UCSD-AML1 (cell line): ENCODE measurements around the gene B4GALT2.

Experiments used
- DNase-seq: peaks from one replicate; lab custom pipeline; 2025; ENCODE audit not compliant: unreplicated experiment; lab: John Stamatoyannopoulos, UW

The B4GALT2 gene

GRCh38 chr1:43946236-43947060 lies 32.6 kb upstream of the B4GALT2 start, which contains the start of gene IPO13:
TSS of gene IPO13 (plus strand) at chr1:43946950. CDS start at chr1:43947601, 651 bp downstream.
- peak; percentile 97 for DNase-seq

DNA sequence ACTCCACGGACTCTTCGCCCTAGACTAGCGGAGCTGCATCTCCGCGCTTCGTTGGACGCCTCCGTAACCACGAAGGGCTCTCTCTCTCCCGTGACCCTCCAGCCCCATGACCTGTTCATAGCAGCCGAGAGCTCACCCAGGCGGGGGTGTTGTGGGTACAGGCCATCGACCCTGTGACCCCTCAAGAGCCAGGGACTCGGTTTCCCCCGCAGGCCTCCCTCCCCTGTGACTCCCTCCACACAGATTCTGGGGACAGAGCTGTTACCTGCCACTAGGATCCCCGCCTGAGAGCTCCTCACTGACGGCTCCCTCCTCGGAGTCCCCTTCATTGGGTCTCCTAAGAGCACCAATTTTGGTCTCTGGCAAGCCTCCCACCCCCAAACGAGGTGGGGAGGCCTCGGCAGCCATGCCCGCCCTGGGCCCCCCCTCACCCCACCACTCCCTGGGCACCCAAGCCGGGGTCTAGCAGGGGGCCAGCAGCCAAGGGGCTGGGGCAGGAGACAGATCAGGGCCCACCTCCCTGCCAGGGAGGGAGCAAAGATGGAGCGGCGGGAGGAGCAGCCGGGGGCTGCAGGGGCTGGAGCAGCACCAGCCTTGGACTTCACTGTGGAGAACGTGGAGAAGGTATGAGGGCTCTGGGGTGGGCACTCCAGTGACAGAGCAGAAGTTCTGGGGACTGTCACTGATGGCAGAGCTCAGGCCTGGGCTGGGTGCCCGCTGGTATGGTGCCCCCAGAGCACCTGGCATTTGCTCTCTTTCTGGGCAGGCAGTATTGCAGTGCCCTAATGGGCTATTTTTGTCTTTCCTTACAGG lies 31.7 kb upstream of the B4GALT2 start:
- DNase-seq, result no peak

GRCh38 chr1:43947874-43948437 lies 31.1 kb upstream of the B4GALT2 start:
- DNase-seq, result no peak

DNA sequence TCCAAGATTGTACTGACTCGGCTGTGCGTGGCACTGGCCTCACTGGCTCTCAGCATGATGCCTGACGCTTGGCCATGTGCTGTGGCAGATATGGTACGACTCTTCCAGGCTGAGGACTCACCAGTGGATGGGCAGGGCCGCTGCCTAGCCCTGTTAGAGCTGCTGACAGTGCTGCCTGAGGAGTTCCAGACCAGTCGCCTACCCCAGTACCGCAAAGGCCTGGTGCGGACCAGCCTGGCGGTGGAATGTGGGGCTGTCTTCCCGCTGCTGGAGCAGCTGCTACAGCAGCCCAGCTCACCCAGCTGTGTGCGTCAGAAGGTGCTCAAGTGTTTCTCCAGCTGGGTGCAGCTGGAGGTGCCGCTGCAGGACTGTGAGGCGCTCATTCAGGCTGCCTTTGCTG lies 29.3 kb upstream of the B4GALT2 start:
- no peak for DNase-seq

DNA sequence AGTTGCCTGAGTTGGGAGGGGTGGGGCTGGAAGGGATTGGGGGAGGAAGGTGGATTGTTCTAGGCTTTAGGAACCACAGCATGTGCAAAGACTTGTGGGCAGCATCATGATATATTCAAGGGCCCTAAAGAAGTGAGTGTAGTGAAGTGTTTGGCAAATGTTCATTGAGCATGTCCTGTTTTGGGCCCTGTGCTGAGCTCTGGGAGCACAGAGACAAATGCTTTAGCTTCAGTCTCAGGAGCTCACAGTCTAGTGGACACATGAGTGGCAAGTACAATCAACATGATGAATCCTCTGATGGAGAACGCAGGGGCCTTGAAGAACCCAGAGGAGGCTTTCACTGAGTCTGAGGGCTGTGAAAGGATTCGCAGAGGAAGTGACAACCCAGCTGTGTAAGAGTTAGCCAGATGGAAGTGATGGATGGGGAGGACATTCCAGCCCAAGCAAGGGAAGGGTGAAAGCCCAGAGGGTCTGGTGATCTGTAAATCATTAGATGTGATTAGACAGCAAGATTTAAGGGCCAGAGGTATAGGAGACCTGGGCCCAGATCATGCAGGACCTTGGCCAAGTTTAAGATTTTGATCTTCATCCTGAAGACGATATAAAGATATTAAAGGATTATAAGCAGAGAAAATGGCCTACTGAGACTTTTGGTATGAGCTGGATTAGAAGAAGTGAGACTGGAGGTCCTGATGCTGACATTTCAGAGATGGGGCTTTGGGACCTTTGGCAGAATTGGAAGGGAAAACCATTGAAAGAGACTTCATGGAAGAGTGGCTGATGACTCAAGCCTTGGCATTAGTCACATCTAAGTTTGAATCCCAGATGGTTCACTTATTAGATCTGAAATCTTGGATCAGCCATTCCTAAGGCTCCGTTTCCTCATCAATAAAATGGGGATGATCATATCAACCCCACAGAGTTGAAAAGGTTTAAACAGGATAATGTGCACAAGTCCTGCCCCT lies 27.7 kb upstream of the B4GALT2 start:
- DNase-seq, result no peak

GRCh38 chr1:43952731-43953346 lies 26.2 kb upstream of the B4GALT2 start:
- no peak for DNase-seq

DNA sequence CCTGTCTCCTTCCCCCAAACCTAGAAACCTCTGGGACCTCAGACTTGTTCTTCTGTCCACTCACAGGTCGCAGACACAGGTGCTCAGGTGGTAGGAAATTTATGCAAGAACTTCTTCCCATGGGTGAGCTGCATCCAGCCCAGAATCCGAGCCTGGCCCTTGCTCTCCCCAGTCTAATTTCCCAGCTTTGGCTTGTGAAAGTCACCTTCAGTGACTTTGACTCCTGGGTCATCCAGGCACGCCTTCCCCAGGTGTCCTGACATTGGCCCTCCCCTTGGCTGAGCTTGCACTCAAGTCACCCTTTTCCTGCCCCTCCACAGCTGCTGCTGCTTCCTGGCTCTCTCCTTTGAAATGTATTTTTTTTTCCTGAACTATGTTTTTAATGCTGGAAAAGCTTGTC lies 25.6 kb upstream of the B4GALT2 start:
- DNase-seq, result no peak

- no peak for DNase-seq
These were observed 25.0 kb upstream of the B4GALT2 start for GRCh38 chr1:43954036-43954435.

GRCh38 chr1:43956234-43956633 lies 22.8 kb upstream of the B4GALT2 start:
- no peak for DNase-seq

- DNase-seq, result no peak
These were observed 21.5 kb upstream of the B4GALT2 start for GRCh38 chr1:43957407-43958040.

- no peak for DNase-seq
These were observed 20.4 kb upstream of the B4GALT2 start for GRCh38 chr1:43958351-43959255.

DNA sequence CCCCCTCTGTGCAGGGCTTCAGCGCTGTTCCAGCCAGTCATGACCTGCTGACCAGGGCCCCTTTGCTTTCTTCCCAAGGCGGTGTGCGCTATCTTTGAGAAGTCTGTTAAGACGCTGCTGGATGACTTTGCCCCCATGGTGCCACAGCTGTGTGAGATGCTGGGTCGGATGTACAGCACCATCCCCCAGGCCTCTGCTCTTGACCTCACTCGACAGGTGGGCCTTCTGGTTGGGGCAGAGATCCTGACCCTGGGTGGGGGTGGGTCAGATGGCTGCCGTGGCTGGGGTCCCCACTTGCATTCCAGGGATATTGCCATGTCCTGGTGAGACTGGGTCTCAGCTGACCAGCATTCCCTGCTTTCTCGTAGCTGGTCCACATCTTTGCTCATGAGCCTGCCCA lies 18.2 kb upstream of the B4GALT2 start:
- DNase-seq, result no peak

DNA sequence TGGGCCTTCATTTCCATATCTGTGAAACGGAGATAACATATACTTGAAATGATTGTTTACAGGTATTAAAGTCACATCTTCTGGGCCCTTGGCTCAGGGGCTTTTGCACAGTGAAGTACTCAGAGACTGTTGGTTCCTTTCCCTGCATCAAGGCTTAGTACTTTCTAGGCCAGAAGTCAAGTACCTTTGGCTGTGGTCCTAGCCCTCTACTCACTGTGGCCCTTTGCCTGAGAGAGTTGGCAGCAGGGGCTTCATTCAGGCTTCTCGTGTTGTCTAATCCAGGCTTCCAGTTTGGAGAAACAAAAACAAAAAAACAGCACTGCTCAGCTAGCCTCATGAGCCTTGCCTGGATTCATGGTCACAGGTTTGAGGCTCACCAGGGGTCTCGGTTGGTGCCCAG lies 17.3 kb upstream of the B4GALT2 start:
- DNase-seq, result no peak

DNA sequence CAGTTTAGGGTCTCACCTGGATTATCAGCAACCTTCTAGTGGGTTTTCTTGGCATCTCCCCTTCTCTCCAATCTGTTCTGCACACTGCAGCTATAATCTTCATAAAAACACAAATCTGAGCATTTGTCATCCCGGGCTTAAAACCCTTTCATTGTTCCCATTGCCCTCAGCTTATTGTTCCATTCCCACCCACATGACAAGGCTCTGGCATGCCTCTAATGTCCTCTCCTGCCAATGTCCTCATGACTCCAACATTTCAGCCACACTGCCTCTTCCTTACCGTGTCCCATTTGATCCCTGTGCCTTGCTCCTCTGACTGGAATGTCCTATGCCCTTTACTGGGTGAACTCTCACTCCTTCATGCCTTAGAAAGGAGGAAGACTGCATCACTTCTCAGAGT lies 16.7 kb upstream of the B4GALT2 start:
- no peak for DNase-seq

GRCh38 chr1:43963006-43963405 lies 16.0 kb upstream of the B4GALT2 start:
- DNase-seq, result no peak

- no peak for DNase-seq
These were observed 15.1 kb upstream of the B4GALT2 start for GRCh38 chr1:43963890-43964289.

GRCh38 chr1:43965316-43965715 lies 13.7 kb upstream of the B4GALT2 start:
- no peak for DNase-seq

GRCh38 chr1:43968348-43968948 lies 10.6 kb upstream of the B4GALT2 start:
- DNase-seq, result peak; percentile 19
